Type B pancreatic cell (in vitro differentiated cells): ENCODE data around the gene SLC35D2. TPM values are rescaled to one million over a fixed set of nuclear protein-coding genes. Genes with fewer than 3 reads are reported as not detected.
"Not testable (repeated sequence)": the region's sequence is repeated elsewhere in the genome, so short reads cannot be mapped to it uniquely, and the experiment has no call there.

Experiments used
- DNase-seq: peaks from one replicate; pipeline ENCODE4 v3.0.0; 2021; ENCODE audit warnings: mixed read lengths; ENCODE audit not compliant: unreplicated experiment; ENCODE audit errors: extremely low spot score
- H3K27ac Mint-ChIP-seq: 2 replicates; pipeline ENCODE4 v1.8.0; 2021; ENCODE audit warnings: mild to moderate bottlenecking, mixed read lengths
- H3K27me3 Mint-ChIP-seq: 2 replicates; pipeline ENCODE4 v1.8.0; 2021; ENCODE audit warnings: mixed read lengths
- H3K36me3 Mint-ChIP-seq: 2 replicates; pipeline ENCODE4 v1.8.0; 2021; ENCODE audit warnings: mixed read lengths
- H3K4me1 Mint-ChIP-seq: one replicate; pipeline ENCODE4 v1.8.0; 2021; ENCODE audit warnings: mixed read lengths; ENCODE audit not compliant: unreplicated experiment
- H3K4me3 Mint-ChIP-seq: 2 replicates; pipeline ENCODE4 v1.8.0; 2021; ENCODE audit warnings: mild to moderate bottlenecking, mixed read lengths
- H3K9me3 Mint-ChIP-seq: 2 replicates; pipeline ENCODE4 v1.8.0; 2021; ENCODE audit warnings: mixed read lengths
- total RNA-seq: library from RNA; stranded (reverse); gene quantifications from 2 replicates; pipeline ENCODE4 v1.2.1, GENCODE V29; 2021; ENCODE audit warnings: low replicate concordance
- TF ChIP-seq, protein P1 (sequence below): fragments of 200-600 bp; sonication (generic); conservative IDR thresholded peaks from 2 replicates; pipeline ENCODE4 v1.5.0; 2021; ENCODE audit warnings: antibody characterized with exemption, mild to moderate bottlenecking

SLC35D2 gene
- total RNA-seq, 1 donor from 2014 or later: 25.7 TPM

DNA sequence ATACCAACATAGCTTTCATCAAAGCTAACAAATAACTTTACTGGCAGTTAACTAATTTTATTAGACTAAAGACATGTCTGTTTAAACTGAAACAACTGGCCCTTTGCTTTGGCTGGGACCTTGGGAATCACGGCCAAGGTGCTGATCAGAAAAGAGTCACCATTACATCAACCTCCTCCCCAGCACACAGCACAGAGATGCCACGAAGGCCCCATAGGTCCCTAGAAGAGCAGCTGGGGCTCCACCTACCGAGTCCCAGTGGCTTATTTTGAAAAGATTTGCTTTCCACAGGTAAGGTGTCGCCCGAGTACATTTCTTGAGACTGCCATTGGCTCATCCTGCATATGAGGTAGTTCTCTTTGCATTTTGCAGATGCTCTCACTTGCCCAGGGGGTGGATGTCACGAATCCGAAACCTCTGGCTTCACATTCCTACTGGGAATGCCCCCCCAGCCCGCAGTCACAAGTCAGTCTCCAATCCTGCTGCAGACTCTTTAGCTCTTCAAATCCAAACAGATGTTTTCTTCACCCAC lies 62.7 kb downstream of the SLC35D2 start:
- H3K36me3 Mint-ChIP-seq: peaks cover 4% of the 10 kb centered on the region
- H3K4me1 Mint-ChIP-seq: peaks cover 7% of the 10 kb centered on the region
- H3K27ac Mint-ChIP-seq: no peak overlapping the region
- no peak for DNase-seq
- TF ChIP-seq, protein P1, sequence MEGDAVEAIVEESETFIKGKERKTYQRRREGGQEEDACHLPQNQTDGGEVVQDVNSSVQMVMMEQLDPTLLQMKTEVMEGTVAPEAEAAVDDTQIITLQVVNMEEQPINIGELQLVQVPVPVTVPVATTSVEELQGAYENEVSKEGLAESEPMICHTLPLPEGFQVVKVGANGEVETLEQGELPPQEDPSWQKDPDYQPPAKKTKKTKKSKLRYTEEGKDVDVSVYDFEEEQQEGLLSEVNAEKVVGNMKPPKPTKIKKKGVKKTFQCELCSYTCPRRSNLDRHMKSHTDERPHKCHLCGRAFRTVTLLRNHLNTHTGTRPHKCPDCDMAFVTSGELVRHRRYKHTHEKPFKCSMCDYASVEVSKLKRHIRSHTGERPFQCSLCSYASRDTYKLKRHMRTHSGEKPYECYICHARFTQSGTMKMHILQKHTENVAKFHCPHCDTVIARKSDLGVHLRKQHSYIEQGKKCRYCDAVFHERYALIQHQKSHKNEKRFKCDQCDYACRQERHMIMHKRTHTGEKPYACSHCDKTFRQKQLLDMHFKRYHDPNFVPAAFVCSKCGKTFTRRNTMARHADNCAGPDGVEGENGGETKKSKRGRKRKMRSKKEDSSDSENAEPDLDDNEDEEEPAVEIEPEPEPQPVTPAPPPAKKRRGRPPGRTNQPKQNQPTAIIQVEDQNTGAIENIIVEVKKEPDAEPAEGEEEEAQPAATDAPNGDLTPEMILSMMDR: no peak
- no peak overlapping the region for H3K4me3 Mint-ChIP-seq
- H3K27me3 Mint-ChIP-seq: no peaks in the 10 kb centered on the region
- H3K9me3 Mint-ChIP-seq: no peaks in the 10 kb centered on the region

DNA sequence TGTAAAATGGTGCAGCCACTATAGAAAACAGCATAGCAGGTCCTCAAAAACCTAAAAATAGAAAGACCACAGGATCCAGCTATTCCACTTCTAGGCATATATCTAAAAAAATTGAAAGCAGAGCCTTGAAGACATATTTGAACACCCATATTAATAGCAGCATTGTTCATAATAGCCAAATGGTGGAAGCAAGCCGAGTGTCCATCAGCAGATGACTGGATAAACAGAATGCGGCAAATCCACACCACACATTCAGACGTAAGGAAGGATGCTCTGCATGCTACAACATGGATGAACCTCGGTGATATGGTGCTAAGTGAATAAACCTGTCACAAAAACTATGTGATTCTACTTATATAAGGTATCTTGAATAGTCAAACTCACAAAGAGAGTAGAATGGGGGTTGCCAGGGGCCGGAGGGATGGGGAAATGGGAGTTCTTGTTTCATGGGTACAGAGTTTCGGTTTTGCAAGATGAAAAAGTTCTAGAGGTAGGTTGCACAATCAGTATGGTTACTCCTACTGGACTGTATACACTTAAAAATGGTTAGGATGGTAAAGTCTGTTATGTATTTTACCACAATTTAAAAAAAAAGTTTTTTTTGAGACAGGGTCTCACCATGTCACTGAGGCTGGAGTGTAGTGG lies 64.5 kb downstream of the SLC35D2 start:
- peaks cover 7% of the 10 kb centered on the region for H3K4me1 Mint-ChIP-seq
- TF ChIP-seq, protein P1: no peak
- H3K27ac Mint-ChIP-seq: no peak overlapping the region

DNA sequence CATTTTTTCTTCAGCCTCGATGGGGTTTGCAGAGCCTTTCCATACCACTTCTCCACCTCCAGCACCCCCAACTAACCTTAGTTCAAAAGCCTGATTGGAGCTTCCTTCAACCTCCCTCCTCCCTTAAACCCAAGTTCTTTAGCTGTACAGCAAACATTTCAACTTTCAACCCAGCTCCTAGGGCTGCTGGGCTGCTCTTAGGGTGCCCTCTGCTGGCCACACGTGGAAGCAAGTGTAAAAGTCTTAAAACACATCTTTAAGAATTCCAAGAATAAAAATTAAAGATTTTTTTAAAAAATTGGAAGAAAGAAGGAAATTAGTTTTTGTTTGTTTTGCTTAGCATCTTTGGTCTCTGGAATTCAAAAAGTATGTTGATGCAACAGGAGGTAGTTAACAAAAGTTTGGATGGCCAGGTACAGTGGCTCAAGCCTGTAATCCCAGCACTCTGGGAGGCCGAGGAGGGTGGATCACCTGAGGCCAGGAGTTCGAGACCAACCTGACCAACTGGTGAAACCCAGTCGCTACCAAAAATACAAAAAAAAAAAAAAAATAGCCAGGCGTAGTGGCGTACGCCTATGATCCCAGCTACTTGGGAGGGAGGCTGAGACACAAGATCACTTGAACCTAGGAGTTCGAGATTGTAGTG lies 66.1 kb downstream of the SLC35D2 start:
- TF ChIP-seq, protein P1: peak; percentile 97
- H3K4me1 Mint-ChIP-seq: peaks cover 7% of the 10 kb centered on the region
- H3K27ac Mint-ChIP-seq: no peak overlapping the region
- H3K36me3 Mint-ChIP-seq: peaks cover 4% of the 10 kb centered on the region
- H3K9me3 Mint-ChIP-seq: peaks cover 2% of the 10 kb centered on the region
- no peaks in the 10 kb centered on the region for H3K27me3 Mint-ChIP-seq
- no peak overlapping the region for H3K4me3 Mint-ChIP-seq
- no peak for DNase-seq

More for the DNA sequence above, 64.5 kb downstream of the SLC35D2 start:
- Mint-ChIP-seq H3K27me3 (no peaks in the 10 kb centered on the region), H3K9me3 (no peaks in the 10 kb centered on the region), H3K4me3 (no peak overlapping the region), H3K36me3 (peaks cover 4% of the 10 kb centered on the region)
- no peak for DNase-seq

DNA sequence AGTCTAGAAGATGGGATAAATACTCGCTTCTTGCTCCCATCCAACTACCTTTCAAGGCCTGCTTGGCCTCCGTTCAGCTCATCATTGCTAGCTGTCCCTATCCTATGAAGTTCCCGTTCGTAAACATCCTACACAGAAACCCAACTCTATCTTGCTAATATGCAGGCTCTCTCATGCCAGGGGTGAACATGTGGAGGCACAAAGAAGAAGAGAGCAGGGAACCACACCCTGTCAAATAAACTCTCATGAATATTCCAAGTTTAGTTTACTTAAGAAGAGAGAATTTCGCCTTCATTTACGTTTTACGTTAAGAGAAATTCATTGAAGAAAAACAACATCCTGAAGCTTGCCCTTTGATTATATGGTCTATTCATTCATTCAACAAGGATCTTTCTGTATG lies 73.7 kb downstream of the SLC35D2 start:
- Mint-ChIP-seq H3K27me3 (no peaks in the 10 kb centered on the region), H3K9me3 (peaks cover 12% of the 10 kb centered on the region), H3K36me3 (peaks cover 3% of the 10 kb centered on the region), H3K4me3 (no peak overlapping the region), H3K27ac (no peak overlapping the region), H3K4me1 (no peaks in the 10 kb centered on the region)
- TF ChIP-seq, protein P1: no peak
- DNase-seq: no peak

DNA sequence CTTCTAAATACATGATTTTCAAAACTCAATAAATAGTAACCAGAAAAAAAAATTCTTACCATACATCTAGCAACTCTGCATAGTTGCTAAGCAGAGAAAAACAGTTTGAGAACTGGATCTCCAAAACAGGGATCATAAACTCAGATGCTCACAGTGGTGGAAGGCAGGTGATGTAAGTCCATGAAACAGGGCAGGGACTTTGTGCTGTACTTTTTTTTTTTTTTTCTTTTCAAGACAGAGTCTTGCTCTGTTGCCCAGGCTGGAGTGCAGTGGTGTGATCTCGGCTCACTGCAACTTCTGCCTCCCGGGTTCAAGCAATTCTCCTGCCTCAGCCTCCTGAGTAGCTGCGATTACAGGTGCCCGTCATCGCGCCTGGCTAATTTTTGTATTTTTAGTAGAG lies 76.6 kb downstream of the SLC35D2 start:
- not testable (repeated sequence) for H3K4me1 Mint-ChIP-seq, H3K36me3 Mint-ChIP-seq, H3K4me3 Mint-ChIP-seq, H3K9me3 Mint-ChIP-seq, H3K27me3 Mint-ChIP-seq, H3K27ac Mint-ChIP-seq, DNase-seq

DNA sequence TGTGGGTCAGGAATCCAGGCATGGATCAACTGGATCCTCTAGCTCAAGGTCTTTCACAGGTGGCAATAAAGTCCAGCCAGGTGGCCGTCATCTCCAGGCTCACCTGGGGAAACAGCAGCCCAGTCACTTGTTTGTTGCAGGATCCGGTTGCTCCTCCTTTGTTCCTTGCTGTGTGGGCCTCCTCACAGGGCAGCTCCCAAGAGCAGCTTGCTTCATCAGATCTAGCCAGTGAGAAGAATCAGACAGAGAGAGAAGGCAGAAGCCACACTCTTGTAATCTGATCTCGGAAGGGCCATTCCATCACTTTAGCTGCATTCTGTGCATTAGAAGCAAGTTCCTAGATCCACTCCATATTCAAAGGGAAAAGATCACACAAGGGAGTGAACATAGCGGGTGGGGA lies 78.3 kb downstream of the SLC35D2 start:
- Mint-ChIP-seq H3K27me3 (no peaks in the 10 kb centered on the region), H3K27ac (no peak overlapping the region), H3K4me1 (no peaks in the 10 kb centered on the region), H3K9me3 (no peaks in the 10 kb centered on the region), H3K36me3 (no peaks in the 10 kb centered on the region), H3K4me3 (no peak overlapping the region)
- no peak for DNase-seq
- TF ChIP-seq, protein P1: no peak
